Activated CD8-positive, alpha-beta memory T cell treated with anti-CD3 and anti-CD28 coated beads for 24 hours (primary cell): ENCODE data around the gene EXOC6.

Experiments
- DNase-seq: peaks from one replicate; pipeline ENCODE4 v3.0.0-alpha.2; 2020

The EXOC6 gene

DNA sequence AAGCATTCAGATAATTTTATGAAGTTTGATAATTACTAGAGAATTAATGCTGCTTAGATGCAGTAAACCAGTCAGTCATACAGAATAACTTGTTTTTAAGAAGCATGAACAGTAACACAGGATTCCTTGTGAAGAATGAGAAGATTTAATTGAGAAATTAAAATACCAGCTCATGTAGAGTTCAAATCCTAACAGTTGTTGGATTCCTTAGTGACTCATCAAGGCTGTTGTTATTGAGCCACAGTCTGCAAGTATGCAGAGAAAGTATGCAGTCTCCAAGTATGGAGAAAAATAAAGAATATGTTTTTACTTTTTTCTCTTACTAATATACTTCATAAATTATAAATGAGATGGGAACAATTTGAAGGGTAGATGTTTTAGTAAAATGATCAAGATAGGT, 182.1 kb downstream of the EXOC6 start:
- no peak for DNase-seq

DNA sequence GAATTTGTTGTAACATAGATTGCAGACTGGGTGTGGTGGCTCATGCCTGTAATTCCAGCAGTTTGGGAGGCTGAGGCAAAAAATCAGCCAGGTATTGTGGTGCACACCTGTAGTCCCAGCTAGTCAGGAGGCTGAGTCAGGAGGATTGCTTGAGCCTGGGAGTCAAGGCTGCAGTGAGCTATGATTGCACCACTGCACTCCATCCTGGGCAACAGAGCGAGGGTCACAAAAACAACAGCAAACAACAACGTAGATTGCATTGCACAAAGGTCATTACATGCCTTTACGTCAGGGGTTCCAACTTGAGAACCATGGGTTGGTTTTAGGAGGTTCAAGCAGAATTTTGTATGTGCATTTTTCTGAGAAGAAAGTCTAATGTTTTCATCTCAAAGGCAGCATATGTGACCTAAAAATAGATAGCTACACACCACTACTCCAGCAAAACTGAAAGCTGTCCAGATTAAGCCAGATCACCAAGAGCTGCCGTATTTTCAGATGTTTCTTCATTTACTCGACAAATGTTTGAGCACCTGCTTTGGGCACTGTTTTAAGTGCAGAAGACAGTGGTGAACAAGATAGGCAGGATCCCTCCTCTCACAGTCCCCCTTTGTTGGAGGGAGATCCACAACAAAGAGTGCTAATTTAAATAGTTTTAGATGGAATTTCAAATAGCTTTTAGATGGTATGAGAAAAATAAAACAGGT, 183.9 kb downstream of the EXOC6 start:
- no peak for DNase-seq

DNA sequence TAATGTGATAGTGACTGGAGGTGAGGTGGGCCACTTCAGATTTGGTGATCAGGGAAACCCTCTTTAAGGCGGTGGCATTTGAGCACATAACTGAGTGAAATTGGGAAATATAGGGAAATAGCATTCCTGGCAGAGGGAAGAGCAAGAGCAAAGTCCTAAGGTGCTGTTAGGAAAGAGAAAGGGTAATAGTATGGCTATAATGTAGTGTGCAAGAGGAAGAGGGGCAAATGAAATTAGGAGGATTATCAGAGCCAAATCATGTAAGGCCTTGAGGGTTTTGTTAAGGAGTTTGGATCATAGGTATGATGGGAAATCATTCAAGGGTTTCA, 184.5 kb downstream of the EXOC6 start:
- no peak for DNase-seq

DNA sequence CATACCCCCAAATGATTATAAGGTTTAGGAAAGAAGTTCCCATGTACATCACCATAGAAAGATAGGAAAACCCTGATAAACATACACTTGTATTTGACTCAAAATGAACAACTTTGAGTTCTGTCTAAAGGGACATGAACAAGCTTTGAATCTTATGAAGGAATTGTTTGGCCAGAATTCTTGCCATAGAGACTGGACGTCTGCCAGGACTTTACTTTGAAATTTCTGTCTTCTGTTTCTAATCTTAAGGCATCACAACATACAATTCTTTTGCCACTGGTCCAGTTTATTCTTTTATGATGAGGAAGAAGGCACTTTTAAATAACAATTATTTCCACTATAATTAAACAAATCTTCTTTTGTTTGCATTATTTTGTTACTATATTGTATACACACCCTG, 186.1 kb downstream of the EXOC6 start:
- no peak for DNase-seq

DNA sequence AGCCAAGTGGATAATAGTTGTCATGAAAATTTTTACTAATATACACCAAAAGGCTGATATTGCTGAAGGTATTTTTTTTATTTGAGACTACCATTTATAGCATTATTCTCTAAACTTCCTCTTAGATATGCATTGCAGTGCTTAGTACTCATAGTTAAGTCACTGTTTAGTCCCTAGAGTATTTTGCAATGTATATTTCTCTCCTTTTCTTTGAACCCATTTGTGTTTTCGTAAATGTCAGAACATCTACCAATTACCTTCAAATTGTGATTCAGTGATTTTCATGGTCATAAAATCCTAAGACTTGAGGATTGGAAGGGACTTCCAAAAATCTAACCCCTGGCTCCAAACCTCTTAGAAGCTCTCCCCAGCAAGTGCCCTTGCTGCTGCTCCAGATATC, 190.8 kb downstream of the EXOC6 start:
- no peak for DNase-seq

DNA sequence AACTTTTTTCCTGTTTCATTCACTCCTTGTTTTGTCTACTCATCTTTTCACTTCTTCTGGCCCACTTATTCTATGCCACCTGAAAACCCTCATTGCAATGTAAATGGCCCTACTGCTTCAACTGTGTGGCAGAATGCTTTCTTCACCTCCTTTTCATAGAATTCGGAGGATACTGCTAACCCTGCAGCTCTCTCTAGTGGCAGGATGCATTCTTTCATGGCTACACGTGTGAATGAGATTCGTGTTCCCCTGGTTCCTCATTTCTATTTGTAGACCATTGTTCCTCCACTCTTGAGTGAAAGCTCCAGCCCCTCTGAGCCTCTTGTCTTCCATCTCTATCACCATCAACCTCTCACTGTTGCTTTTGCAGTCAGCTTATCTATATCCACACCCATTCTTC, 191.4 kb downstream of the EXOC6 start:
- DNase-seq = no peak

DNA sequence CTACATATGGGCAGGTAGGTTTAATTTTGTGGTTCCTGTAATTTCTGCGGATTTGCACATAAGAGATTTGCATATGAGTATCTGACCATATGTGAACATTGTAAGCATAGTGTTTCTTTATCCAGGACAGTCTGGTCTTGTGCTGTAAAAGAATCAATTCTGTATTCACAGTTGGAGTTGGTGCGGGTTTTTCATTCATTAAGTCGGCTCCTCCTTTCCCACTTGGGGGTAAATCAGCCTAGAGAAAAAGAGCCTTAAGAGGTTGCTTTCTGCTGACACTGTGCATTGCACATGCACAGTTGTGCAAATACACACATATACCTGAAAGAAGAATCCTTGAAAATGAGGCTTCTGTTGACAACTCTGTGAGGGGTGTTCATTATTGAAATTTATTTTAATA, 206.2 kb downstream of the EXOC6 start:
- no peak for DNase-seq

DNA sequence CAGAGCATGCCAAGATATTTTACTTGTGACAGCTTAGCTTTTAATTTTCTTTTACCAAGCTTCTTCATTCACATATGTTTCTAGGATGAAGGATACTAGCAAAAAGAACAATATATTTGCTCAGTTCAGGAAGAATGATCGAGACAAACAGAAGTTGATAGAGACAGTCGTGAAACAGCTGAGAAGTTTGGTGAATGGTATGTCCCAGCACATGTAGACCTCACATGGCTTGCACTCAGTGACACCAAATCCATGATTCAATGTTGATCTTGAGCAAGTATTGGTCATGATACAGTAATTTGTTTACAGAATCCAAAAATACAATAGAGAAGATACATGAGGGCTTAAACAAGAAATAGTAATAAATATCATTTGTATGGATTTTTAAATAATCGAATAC, 209.8 kb downstream of the EXOC6 start:
- DNase-seq = no peak

DNA sequence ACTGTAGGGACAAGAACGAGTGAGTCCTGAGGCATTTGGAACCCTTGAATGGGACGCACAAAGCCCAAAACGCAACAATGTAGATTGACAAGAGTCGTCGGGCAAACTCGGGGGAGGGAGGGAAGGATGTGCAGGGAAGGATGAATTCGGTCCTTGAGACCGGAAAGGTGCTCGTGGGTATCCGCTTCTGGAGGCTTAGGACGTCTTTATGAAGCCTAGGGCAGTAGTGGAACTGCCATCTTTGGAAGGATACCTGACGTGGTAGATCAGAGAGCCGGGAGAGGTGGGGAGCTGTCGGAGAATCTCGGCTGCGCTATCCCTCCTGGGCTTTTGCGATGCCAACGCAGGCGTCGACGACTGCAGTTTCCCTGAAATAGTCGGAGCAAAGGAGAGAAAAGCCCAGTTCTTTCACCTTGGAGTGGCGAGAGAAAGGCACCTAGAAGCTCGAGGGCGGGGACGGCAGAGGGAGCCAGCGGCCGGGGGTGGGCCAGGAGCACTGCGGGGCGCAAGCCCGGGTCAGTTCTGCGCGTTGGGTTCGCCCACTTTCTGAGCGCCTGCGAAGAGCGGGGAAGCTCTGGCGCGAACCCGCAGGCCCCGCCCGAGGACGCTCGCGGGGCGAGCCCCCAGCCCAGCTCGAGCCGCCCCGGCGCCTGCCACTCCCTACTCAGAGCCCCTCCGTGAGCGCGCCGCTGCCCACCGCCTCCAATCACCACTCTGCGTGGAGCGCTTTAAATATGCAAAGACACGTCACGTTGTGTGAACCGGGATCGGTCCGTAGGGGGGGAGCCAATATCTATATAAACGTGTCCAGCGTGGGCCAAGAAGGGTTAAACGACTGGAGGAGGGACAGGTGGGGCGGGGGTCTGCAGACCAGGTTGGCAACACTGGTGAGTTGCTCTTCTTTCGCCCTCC, 211.9 kb downstream of the EXOC6 start, which contains the start of gene CYP26C1:
Gene CYP26C1, plus strand, starts transcription at position 824 of the 912 bp plus-strand sequence. CDS start 466 bp downstream, outside the sequence.
- no peak for DNase-seq

DNA sequence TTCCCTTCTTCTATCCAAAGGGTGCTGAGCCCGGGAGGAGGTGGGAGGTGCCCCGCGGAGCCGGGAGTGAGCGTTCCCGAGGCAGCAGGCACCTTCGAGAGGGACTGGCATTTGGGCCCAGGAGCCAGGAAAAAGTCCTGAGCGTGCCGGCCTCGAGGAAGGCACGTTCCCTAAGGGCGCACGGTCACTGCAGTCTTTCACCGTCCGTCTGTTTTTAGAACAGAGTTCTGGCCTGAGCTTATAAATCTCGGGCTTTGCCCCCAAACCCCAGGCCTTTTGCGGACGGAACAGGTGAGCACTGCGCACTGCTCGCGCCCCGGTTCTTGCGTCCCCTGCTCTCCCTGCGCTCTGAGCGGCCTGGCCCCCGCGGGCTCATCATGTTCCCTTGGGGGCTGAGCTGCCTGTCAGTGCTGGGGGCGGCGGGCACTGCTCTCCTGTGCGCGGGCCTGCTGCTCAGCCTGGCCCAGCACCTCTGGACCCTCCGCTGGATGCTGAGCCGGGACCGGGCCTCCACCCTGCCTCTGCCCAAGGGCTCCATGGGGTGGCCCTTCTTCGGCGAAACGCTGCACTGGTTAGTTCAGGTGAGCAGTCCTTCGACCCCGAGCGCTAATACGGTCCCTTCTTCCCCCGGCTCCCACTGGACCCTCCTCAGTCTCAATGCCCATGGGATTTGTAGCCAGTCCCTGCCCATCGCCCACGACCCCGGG, 212.7 kb downstream of the EXOC6 start:
- no peak for DNase-seq

DNA sequence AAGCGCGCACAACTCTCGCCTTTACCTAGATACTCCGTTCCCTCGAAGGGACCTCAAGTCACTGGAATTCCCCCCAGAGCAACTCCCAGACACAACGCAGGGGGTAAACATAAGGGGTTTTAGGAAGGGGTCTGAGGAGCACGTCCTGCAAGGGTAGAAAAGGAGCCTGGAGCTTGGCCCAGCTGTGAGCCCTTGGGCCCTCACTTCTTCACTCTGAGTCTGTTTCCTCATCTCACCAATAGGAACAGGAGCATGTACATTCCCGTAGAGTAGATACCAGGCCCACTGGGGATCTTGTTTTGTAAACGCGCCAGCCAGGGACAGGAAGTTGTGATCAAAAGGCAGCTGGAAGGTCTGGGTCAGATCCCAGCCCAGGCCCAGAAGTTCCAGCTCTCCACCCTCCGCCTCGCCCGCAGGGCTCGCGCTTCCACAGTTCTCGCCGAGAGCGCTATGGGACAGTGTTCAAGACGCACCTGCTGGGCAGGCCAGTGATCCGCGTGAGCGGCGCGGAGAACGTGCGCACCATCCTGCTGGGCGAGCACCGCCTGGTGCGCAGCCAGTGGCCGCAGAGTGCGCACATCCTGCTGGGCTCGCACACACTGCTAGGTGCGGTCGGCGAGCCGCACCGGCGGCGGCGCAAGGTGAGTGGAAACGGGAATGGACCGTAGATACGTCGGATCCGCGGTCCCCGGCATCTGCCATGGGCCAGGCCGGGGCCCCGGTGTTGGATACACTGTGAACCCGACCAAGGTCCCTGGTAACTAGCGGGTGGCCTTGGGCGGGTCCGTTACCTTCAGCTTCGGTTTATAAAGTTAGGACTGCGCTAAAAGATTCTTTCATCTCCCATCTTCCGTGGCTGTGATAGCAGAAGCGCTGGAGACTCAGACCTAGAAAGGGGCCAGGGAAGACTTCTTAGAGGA, 213.5 kb downstream of the EXOC6 start:
- DNase-seq = peak; percentile 63

DNA sequence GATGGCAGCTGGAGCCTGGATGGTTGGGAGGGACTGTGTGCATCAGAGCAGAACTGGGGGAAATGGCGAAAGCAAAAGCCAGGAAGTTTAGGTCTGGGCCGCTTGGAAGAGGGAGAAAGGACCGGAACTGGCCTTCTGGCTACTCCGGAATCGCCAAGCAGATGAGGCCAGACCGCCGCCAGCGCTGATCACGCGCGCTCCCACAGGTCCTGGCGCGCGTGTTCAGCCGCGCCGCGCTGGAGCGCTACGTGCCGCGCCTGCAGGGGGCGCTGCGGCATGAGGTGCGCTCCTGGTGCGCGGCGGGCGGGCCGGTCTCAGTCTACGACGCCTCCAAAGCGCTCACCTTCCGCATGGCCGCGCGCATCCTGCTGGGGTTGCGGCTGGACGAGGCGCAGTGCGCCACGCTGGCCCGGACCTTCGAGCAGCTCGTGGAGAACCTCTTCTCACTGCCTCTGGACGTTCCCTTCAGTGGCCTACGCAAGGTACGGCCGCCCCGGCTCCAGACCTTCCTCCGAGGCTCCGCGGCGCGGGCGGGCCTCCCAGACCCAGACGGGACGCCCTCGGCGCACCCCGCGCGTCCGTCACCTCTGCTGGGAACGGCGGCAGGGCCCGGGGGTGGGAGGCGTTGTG, 214.3 kb downstream of the EXOC6 start:
- DNase-seq = peak; percentile 72

DNA sequence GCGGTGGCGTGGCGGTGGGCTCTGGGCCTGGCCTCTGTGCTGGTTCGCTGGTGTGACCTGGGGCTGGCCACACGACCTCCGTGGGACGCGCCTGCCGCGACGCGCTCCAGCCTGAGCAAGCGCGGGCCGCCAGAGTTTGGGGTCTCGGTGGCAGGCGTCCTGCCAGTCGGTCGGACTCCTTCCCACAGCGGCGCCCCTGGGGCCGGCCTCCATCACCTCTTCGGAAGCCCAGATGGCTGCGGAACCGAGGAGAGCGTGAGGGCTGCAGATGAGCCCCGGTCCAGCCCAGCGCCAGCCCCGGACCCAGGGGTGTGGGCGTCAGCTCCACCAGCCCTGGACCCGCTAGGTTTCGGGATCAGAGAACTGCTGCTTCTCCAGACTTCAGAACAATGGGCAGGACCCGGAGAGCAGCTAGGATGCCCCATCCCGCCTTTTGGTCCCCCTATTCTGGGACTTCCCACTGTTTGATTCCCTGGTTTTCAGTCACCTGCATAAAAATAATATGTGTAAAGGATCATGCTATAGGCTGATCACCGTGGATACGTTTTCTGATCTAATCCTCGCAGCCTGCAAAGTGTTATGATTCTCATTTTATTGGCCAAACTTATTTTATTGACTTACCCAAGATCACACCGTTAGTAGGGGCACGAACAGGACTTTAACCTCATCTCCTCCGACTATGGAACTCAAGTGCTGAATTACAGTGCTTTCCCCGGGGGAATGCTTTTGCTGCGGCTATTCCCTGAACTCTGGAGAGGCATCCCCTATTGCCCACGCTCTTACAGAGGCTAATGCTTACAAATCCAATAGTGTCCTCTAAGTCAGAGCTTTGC, 215.0 kb downstream of the EXOC6 start:
- no peak for DNase-seq

DNA sequence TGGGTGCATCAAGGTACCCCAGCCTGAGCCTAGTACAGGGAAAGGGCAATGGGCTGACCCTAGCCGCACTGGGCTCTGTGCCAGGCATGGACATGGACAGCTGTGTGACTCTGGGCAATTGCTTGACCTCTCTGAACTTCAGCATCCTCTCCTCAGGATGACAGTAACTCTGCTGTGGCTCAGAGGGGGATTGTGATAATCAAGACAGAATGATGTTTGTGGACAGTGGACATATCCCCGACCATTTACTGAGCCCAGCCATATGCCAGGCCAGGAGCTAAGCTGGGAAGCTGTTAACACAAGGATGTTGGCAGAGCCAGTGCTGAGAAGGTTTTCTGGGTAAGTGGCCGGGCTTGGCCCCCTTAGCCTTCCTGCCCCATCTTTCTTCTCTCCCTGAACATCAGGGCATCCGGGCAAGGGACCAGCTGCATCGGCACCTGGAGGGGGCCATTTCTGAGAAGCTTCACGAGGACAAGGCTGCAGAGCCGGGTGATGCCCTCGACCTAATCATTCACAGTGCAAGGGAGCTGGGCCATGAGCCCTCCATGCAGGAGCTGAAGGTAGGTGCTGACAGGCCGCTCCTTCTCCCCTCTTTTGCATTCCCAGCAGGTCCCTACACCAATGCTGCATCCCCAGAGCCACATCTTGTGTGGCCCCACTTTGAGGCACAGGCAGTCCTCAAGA, 215.8 kb downstream of the EXOC6 start:
- DNase-seq = no peak

DNA sequence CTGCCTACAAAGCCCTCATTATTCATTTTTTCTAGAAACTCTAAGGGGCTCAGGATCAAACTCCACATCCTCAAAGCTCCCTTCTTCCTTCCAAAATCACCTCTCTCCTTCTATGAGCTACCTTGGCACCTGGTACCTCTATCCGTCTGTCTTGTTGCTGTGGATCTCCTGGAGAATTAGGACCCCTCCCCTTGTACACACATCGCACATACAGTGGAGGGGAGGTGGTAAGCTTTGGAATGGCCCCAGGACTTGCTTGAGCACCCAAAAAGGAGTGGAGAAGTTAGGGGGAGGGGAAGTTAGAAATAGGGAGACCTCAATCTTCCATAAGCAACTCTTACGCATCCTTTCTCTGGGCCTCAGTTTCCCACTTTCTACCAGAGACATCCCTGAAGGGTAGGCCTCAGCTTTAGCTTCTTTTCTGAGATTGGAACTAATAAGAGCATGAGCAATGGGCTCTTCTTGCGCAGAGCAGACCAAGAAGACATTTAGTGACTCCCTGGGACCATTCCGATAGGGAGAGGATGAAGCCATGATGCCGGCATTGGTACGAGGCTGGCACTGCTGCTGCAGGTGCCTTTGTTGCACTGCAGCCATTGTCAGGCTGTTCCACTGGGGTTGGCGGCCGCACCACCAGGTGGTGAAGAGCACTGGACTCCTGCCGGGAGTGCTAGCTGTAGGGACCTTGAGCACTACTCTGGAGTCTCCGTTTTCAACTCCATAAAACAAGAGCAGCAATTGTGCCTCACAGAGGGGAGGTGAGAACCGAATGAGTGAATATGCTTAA, 216.7 kb downstream of the EXOC6 start:
- DNase-seq = no peak

DNA sequence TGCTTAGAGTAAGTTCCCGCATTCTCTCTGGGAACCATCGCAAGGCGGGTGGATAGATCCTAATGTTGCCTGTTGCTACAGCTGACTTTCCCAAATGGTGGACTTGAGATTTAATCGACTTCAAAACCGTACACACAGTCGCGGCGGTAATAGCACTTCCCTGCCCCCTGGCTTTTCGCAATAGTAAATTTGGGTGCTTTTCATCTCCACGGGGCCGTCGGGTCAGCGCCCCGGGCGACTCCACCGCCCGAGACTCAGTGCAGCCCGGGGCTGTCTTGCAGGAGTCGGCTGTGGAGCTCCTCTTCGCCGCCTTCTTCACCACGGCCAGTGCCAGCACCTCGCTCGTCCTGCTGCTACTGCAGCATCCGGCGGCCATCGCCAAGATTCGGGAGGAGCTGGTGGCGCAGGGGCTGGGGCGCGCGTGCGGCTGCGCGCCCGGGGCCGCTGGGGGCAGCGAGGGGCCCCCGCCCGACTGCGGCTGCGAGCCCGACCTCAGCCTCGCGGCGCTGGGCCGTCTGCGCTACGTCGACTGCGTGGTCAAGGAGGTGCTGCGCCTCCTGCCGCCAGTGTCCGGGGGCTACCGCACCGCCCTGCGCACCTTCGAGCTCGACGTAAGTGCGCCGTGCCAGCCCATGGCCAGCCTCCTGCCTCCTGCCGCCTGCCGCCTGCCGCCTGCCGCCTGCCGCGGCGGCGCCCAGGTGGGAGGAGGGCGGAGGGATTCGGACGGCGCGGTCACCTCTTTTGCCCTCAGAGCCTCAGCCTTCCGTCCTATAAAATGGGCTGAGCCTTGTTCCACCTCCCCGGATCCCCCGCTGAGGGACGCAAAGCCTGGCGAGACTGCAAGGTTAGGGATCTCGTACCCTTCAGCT, 217.6 kb downstream of the EXOC6 start:
- no peak for DNase-seq

DNA sequence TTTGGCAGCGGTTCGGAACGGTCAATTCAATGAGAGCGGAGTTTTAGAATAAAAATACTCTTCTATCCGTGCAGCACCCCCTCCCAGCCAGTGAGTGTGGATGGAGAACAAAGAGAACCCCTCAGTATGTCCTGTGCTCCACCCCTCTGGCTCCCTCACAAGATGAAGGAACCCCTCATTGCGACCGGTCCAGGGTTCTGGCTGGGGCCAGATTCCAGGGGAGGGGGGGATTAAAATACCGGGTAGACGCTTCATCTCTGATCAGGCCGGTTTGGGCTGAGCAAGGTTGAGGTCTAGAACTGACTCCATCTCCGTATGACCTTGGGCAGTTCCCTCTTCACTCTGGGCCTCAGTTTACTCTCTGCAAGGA, 218.2 kb downstream of the EXOC6 start:
- DNase-seq = no peak
